Astrocyte of the hippocampus (primary cell): ENCODE data around the gene ERVH48-1.
"Not testable (repeated sequence)": the region's sequence is repeated elsewhere in the genome, so short reads cannot be mapped to it uniquely, and the experiment has no call there.

Experiments used
- DNase-seq: peaks from one replicate; pipeline ENCODE4 v3.0.0; 2011; ENCODE audit warnings: low read depth, low spot score

The ERVH48-1 gene

GRCh38 chr21:42939582-42940413 is 14.4 kb upstream of the ERVH48-1 start:
- DNase-seq: peak; percentile 95

DNA sequence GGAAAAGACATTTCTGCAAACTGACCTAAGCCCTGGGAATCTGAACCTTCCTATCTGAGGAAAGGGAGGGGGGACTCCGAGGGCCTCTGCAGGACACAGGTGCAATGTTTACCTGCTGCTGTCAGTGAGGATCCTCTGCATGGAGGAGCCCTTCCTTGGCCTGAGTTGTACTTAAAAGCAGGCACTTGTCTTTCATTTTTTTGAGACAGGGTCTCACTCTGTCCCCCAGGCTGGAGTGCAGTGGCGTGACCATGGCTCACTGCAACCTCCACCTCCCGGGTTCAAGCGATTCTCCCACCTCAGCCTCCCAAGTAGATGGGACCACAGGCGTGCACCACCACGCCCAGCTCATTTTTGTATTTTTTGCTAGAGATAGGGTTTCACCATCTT is 13.2 kb upstream of the ERVH48-1 start:
- not testable (repeated sequence) for DNase-seq

DNA sequence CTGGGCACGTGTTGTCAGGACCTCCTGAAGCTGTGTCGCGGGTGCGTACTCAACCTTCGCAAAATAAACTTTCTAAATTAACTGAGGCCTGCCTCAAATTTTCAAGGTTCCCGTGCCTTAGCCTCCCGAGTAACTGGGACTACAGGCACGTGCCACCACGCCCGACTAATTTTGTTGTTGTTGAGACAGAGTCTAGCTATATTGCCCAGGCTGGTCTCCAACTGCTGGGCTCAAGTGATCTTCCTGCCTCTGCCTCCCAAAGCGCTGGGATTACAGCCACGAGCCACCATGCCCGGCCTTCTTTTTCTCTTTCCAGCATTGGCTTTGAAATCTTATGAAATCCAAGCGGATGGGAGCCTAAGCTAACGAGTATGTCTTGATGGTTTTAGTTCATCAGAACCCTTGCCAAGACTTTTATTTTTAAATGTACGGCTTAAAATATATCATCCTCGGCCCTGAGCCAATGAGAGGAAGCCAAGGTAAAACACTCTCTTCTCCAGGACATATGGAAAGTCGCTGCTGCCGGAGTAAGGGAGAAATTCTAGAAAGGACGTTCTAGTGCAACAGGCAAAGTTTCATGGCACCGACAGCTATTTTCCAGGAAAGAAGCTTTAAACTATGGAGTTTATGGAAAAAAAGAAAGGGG is 12.7 kb upstream of the ERVH48-1 start:
- DNase-seq: no peak

DNA sequence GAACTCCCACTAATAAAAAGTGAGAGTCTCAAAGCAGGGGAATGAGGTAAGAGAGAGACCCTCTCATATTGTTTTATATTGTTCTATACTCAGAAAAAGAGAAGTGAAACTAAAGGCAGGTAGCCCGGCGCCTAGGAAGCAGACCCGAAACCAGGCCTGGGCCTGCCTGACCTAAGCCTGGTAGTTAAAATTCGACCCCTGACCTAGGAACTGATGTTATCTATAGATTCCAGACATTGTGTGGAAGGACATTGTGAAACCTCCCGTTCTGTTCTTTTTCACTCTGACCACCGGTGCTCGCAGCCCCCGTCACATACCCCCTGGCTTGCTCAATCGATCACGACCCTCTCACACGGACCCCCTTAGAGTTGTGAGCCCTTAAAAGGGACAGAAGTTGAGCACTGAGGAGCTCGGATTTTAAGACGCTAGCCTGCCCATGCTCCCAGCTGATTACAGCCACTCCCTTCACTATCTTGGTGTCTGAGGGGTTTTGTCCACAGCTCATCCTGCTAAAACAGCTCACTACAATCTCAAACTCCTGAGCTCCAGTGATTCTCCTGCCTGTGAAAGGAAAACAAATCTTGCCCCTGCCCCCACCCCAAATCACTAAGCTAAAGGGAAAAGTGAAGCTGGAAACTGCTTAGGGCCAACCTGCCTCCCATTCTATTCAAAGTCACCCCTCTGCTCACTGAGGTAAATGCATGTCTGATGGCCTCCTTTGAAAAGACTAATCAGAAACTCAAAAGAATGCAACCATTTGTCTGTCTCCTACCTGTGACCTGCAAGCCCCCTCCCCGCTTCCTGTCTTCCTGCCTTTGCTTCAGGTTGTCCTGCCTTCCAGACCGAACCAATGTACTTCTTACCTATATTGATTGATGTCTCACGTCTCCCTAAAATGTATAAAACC is 11.9 kb upstream of the ERVH48-1 start:
- DNase-seq: not testable (repeated sequence)

GRCh38 chr21:42936360-42936759 is 10.9 kb upstream of the ERVH48-1 start:
- not testable (repeated sequence) for DNase-seq

DNA sequence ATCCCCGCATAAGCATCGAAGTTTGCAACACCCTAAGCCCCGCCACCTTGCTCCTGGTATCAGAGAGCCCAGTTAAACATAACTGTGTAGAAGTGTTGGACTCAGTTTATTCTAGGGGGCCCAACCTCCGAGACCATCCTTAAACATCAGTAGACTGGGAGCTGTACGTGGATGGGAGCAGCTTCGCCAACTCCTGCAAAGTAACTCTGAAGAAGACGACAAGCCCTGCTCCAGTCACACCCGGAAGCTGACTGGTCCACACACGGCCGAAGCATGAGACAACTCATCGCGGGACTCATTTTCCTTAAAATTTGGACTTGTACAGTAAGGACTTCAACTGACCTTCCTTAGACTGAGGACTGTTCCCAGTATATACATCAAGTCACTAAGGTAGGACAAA is 8.5 kb upstream of the ERVH48-1 start:
- DNase-seq: not testable (repeated sequence)

DNA sequence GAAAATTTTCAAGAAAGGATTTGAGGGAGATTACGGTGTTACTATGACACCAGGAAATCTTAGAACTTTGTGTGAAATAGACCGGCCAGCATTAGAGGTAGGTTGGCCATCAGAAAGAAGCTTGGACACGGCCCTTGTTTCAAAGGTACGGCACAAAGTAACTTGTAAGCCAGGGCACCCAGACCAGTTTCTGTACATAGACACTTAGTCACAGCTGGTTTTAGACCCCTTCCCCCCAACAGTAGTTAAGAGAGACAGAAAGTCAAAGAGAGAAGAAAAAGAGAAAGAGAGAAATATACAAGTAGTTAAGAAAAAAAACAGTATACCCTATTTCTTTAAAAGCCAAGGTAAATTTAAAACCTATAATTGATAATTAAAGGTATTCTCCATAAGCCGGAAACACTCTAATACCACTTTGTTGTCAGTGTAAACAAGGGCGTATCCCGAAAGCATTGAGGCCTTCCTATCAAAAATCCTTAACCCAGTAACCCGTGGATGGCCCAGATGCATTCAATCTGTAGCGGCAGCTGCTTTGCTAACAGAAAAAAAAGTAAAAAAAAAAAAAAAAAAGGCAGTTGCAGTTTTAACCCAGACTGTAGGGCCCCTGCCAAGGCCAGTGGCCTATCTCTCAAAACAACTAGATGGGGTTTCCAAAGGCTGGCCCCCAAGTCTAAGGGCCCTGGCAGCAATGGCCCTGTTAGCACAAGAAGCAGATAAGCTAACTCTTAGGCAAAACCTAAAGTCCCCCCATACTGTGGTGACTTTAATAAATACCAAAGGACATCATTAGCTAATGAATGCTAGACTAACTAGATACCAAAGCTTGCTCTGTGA is 7.9 kb upstream of the ERVH48-1 start:
- DNase-seq: not testable (repeated sequence)

GRCh38 chr21:42932378-42933136 is 7.1 kb upstream of the ERVH48-1 start:
- not testable (repeated sequence) for DNase-seq

GRCh38 chr21:42931560-42932235 is 6.3 kb upstream of the ERVH48-1 start:
- DNase-seq: no peak

DNA sequence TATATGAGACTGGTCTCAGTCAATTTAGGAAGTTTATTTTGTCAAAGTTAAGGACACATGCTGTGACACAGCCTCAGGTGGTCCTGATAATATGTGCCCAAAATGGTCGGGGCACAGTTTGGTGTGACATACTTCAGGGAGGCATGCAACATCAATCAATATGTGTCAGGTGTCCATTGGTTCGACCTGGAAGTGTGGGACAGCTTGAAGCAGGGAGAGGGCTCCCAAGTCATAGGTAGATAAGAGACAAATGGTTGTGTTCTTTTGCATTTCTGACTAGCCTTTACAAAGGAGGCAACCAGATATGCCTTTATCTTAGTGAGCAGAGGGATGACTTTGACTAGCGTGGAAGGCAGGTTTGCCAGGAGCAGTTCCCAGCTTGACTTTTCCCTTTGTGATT is 4.5 kb upstream of the ERVH48-1 start:
- DNase-seq: no peak

DNA sequence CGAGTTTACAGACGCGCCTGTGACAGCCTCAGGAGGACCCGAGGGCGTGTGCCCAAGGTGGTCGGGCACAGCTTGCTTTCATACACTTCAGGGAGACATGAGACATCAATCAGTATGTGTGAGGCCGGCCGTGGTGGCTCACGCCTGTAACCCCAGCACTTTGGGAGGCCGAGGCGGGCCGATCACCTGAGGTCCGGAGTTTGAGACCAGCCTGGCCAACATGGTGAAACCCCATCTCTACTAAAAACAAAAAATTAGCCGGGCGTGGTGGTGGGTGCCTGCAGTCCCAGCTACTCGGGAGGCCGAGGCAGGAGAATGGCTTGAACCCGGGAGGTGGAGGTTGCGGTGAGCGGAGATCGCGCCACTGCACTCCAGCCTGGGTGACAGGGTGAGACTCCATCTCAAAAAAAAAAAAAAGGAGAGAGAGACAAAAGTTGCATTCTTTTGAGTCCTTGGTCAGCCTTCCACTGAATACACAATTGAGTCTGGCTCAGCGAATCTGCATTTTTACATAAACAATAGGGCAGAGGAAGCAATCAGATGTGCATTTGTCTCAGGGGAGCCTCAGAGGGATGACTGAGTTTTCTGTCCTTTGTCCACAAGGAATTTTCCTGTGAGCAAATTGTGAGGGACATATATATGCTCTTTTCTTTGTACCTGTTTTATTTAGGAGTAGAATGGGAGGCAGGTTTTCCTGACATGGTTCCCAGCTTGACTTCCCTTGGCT is 2.2 kb upstream of the ERVH48-1 start:
- DNase-seq: not testable (repeated sequence)

GRCh38 chr21:42924433-42924751 is 1.0 kb downstream of the ERVH48-1 start:
- DNase-seq: no peak

DNA sequence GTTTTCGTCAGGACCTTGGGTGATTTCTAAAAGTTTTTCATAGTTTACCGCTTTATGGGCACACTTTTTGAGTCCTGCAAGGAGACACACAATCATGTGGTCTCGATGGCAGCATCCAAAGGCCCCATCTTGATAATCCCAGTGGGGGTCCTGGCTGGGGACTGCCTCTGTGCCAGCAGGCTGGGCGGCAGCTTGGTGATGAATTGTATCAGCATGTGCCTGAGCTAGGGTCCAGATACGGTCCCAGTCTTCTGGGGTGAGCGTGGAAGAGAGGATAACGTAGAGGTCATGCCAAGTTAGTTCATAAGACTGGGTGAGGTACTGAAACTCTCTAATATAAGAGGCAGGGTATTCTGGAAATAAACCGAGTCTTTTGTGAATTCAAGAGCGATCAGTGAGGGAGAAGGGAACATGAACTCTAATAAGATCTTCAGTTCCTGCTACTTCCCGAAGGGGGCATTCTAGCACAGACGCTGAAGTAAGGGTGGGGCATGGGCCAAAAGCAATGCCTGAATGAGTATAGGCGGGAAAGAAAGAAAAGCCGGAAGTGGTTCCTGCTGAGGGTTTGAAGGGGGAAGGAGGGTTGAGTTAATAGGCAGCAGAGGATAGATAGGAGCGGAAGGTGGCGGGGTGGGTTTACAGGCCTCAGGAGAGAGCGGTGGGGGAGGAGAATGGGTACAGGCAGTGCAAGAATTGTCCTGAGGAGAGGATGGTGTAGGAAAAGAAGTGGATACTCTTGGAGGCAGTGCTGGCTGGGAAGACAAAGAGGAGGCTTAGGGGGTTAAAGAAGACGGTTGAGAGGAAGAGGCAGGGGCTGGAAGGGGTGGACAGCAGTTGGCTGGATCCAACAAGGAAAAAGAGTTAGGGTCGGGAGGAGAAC is 1.6 kb downstream of the ERVH48-1 start:
- peak; percentile 90 for DNase-seq

DNA sequence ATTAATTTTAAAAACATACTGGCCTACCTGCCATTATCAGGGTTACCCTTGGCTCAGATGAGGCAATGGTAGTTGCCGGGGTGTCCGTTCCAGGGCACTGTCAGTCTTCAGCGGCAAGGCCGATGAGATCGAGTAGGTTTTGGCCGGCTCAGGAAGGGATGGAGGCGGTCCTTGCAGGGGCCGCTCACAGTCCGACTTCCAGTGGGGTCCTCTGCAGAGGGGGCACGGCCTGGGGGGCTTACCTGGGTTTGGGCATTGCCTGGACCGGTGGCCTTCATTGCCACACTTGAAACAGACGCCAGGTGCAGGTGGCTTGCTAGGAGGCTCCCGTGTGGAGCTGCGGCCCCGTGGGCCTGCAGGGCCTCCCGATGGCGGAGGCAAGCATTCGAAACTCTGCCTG is 2.5 kb downstream of the ERVH48-1 start:
- no peak for DNase-seq

GRCh38 chr21:42921927-42922326 is 3.5 kb downstream of the ERVH48-1 start:
- no peak for DNase-seq

DNA sequence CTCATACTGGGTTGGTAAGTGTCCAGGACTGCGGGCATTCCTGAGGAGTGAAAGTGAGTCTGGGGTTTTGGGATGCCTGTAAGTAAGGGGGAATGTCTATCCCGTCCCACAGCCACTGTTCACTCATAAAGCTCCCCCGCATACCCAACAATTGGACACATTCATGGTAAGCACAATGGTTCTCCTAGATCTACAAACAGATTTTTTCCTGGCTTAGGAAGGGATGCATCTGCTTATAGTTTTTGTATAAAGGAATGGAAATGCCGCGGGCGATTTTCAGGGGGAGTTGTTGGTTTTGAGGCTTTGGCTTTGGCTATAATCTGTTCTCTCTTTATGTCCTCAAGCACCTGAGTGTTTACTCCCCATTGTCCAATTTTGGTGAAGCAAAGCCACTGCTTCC is 7.1 kb downstream of the ERVH48-1 start:
- DNase-seq: no peak

GRCh38 chr21:42913476-42913875 is 12.0 kb downstream of the ERVH48-1 start:
- DNase-seq: no peak

DNA sequence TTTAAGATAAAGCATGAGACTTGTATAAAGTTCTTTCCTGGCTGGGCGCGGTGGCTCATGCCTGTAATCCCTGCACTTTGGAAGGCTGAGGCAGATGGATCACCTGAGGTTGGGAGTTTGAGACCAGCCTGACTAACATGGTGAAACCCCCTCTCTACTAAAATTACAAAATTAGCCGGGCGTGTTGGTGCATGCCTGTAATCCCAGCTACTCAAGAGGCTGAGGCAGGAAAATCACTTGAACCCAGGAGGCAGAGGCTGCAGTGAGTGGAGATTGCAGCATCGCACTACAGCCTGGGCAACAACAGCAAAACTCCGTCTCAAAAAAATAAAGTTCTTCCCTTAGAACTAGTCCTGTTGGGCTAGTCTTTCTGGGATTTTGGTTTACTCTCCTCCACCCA is 13.5 kb downstream of the ERVH48-1 start:
- DNase-seq: not testable (repeated sequence)
